OCI-LY1 (cell line): ENCODE results near the gene CCT2.

Experiments used
- H2AFZ ChIP-seq: fragments of 200-600 bp; sonication (generic), shearing (Covaris generic); 2 replicates; pipeline ENCODE4 v1.6.0; 2014; ENCODE audit warnings: antibody characterized with exemption, mild to moderate bottlenecking, low read length
- H3F3A ChIP-seq: fragments of 200-600 bp; sonication (generic), shearing (Covaris generic); 2 replicates; pipeline ENCODE4 v1.6.0; 2014; ENCODE audit warnings: mild to moderate bottlenecking, antibody characterized with exemption, low read length, moderate library complexity; ENCODE audit not compliant: insufficient read depth
- H3K27ac ChIP-seq: fragments of 200-600 bp; sonication (generic); 2 replicates; pipeline ENCODE4 v1.5.1; 2014; ENCODE audit warnings: low read length, mixed run types, mild to moderate bottlenecking, low read depth; ENCODE audit not compliant: poor library complexity, severe bottlenecking
- H3K27me3 ChIP-seq: fragments of 200-600 bp; sonication (generic); 2 replicates; pipeline ENCODE4 v1.6.0; 2014; ENCODE audit warnings: antibody characterized with exemption, mild to moderate bottlenecking, low read length, moderate library complexity; ENCODE audit not compliant: insufficient read depth
- H3K36me3 ChIP-seq: fragments of 200-600 bp; sonication (generic); 2 replicates; pipeline ENCODE4 v1.6.1; 2014; ENCODE audit warnings: mild to moderate bottlenecking, antibody characterized with exemption, low read length, moderate library complexity, mixed read lengths; ENCODE audit not compliant: insufficient read depth
- H3K4me1 ChIP-seq: fragments of 200-600 bp; sonication (generic); 2 replicates; pipeline ENCODE4 v1.5.1; 2014; ENCODE audit warnings: mild to moderate bottlenecking, low read length, moderate library complexity; ENCODE audit not compliant: insufficient read depth, severe bottlenecking
- H3K4me2 ChIP-seq: fragments of 200-600 bp; sonication (generic), shearing (Covaris generic); 2 replicates; pipeline ENCODE4 v1.6.1; 2014; ENCODE audit warnings: low read length
- H3K4me3 ChIP-seq: fragments of 200-600 bp; sonication (generic); 2 replicates; pipeline ENCODE4 v1.5.1; 2014; ENCODE audit warnings: low read length, low read depth, mild to moderate bottlenecking, mixed read lengths; ENCODE audit not compliant: poor library complexity, severe bottlenecking
- H3K79me2 ChIP-seq: fragments of 200-600 bp; shearing (Covaris generic); 2 replicates; pipeline ENCODE4 v1.6.1; 2016; ENCODE audit warnings: mixed run types, low read length, mixed read lengths; ENCODE audit not compliant: insufficient read depth
- H3K9ac ChIP-seq: fragments of 200-600 bp; sonication (generic), shearing (Covaris generic); 2 replicates; pipeline ENCODE4 v1.6.1; 2014; ENCODE audit warnings: mild to moderate bottlenecking, low read length, mixed read lengths
- H3K9me2 ChIP-seq: fragments of 200-600 bp; sonication (generic), shearing (Covaris generic); 2 replicates; pipeline ENCODE4 v1.6.1; 2014; ENCODE audit warnings: low read depth, mild to moderate bottlenecking, low read length, mixed read lengths
- H3K9me3 ChIP-seq: fragments of 200-600 bp; shearing (Covaris generic); 2 replicates; pipeline ENCODE4 v1.6.1; 2014; ENCODE audit warnings: low read length, mixed read lengths
- H4K20me1 ChIP-seq: fragments of 200-600 bp; sonication (generic), shearing (Covaris generic); 2 replicates; pipeline ENCODE4 v1.6.0; 2016; ENCODE audit warnings: mild to moderate bottlenecking, low read length; ENCODE audit not compliant: insufficient read depth
- EZH2 ChIP-seq: fragments of 200-600 bp; sonication (generic), shearing (Covaris generic); IDR thresholded peaks from 2 replicates; pipeline ENCODE4 v1.8.0; 2017; ENCODE audit warnings: borderline replicate concordance, mixed run types, mild to moderate bottlenecking, antibody characterized with exemption, low read length, moderate library complexity, mixed read lengths
- TF ChIP-seq, protein P1 (sequence below): fragments of 200-600 bp; sonication (generic), shearing (Covaris generic); IDR thresholded peaks from 2 replicates; pipeline ENCODE4 v1.5.1; 2017; ENCODE audit warnings: mild to moderate bottlenecking, antibody characterized with exemption, low read length, moderate library complexity, mixed read lengths

The CCT2 gene

DNA sequence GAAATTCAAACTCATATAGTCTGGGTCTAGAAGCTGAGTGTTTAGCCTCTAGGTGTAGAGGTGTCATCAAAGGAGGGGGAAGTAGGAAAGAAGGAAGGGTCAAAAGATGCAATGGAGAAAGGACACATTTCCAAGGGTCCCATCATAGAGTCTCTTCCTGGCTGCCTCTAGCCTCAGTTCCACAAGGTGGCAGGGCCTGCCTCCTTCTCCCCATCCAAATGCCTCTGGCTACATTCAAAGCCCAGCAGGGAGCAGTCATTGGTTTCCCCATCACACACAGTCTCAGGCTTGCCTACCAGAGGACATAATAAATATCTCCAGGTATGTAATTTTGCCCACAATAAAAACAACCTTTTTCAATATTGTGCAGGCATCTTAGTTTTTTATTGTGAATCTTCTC lies 2.1 kb upstream of the CCT2 start:
- Histone ChIP-seq H3K9ac (no peak overlapping the region), H3K4me2 (no peak overlapping the region), H3K27me3 (no peaks in the 10 kb centered on the region), H3K9me3 (no peaks in the 10 kb centered on the region), H3F3A (no peaks in the 10 kb centered on the region; the same call in 1 of the 2 replicates), H4K20me1 (no peaks in the 10 kb centered on the region), H3K4me3 (no peak overlapping the region), H3K9me2 (no peaks in the 10 kb centered on the region), H3K27ac (no peak overlapping the region), H2AFZ (no peak overlapping the region), H3K79me2 (peaks cover 13% of the 10 kb centered on the region), H3K36me3 (peaks cover 27% of the 10 kb centered on the region), H3K4me1 (peaks cover 30% of the 10 kb centered on the region)
- no peak for TF ChIP-seq EZH2
- TF ChIP-seq, protein P1, sequence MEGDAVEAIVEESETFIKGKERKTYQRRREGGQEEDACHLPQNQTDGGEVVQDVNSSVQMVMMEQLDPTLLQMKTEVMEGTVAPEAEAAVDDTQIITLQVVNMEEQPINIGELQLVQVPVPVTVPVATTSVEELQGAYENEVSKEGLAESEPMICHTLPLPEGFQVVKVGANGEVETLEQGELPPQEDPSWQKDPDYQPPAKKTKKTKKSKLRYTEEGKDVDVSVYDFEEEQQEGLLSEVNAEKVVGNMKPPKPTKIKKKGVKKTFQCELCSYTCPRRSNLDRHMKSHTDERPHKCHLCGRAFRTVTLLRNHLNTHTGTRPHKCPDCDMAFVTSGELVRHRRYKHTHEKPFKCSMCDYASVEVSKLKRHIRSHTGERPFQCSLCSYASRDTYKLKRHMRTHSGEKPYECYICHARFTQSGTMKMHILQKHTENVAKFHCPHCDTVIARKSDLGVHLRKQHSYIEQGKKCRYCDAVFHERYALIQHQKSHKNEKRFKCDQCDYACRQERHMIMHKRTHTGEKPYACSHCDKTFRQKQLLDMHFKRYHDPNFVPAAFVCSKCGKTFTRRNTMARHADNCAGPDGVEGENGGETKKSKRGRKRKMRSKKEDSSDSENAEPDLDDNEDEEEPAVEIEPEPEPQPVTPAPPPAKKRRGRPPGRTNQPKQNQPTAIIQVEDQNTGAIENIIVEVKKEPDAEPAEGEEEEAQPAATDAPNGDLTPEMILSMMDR = no peak

DNA sequence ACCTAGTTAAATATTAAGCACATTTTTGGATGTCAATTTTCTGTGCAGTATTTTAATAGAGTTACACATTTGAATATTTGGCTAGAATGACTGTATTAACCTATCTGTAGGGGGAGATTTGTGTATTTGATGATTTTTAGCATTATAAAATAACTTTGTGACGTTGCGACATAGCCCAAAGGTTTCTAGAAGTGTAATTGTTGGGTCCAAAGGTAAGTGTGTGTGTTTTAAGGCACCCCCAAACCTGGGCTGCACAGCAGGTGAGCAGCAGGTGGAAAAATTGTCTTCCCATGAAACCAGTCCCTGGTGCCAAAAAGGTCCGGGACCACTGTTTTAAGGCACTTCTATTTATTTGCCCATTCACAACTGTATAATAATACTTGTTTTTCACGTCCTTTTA lies 3.3 kb downstream of the CCT2 start:
- Histone ChIP-seq H3K4me3 (no peak overlapping the region), H3K36me3 (peaks cover 80% of the 10 kb centered on the region), H3K9me2 (no peaks in the 10 kb centered on the region), H3F3A (no peaks in the 10 kb centered on the region; the same call in 1 of the 2 replicates), H3K4me2 (no peak overlapping the region), H3K27ac (no peak overlapping the region), H3K9ac (no peak overlapping the region), H3K27me3 (no peaks in the 10 kb centered on the region), H4K20me1 (no peaks in the 10 kb centered on the region), H3K4me1 (peaks cover 18% of the 10 kb centered on the region), H3K79me2 (peaks cover 21% of the 10 kb centered on the region), H3K9me3 (no peaks in the 10 kb centered on the region), H2AFZ (no peak overlapping the region)
- no peak for TF ChIP-seq EZH2
- TF ChIP-seq, protein P1 = no peak

DNA sequence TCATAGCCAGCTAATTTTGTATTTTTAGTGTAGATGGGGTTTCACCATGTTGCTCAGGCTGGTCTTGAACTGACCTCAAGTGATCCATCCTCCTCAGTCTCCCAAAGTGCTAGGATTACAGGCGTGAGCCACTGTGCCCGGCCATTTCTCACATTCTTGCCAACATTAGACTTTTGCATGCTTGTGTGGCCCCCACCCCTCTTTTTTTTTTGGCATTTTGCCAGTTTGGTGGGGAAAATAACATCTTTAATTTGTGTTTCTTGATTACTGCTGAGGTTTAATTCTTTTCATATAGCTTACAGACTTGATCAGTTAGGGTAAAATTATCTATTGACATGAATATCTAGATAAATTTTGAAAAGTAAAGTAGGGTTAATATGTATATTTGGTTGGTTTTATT lies 3.8 kb downstream of the CCT2 start:
- peaks cover 86% of the 10 kb centered on the region for H3K36me3 ChIP-seq
- H3K27me3 ChIP-seq = no peaks in the 10 kb centered on the region
- no peaks in the 10 kb centered on the region for H3K9me2 ChIP-seq
- H3K27ac ChIP-seq = no peak overlapping the region
- H3K4me2 ChIP-seq = no peak overlapping the region
- no peak overlapping the region for H3K4me3 ChIP-seq
- peaks cover 18% of the 10 kb centered on the region for H3K4me1 ChIP-seq
- H3K9me3 ChIP-seq = no peaks in the 10 kb centered on the region
- no peaks in the 10 kb centered on the region for H3F3A ChIP-seq
- no peak for TF ChIP-seq EZH2
- TF ChIP-seq, protein P1 = no peak
- no peak overlapping the region for H2AFZ ChIP-seq
- no peaks in the 10 kb centered on the region for H4K20me1 ChIP-seq
- peaks cover 22% of the 10 kb centered on the region for H3K79me2 ChIP-seq
- H3K9ac ChIP-seq = no peak overlapping the region
